Adrenal gland (tissue), 12 donors: ENCODE measurements around the gene TEX22. TPM values are rescaled to one million over a fixed set of nuclear protein-coding genes. Genes with fewer than 3 reads are reported as not detected.

ENCODE experiments used
- DNase-seq, 7 donors: peaks; one replicate each; pipeline ENCODE4 v3.0.0-alpha.2; 2019 to 2020
- H3K27ac ChIP-seq, 5 donors: fragments of 200-600 bp; sonication (generic) in 4 of 5; 1 replicate in 3 of 5; 2 replicates in 2 of 5; pipeline versions ENCODE4 v1.5.1 to v1.8.0; 2016 to 2020; ENCODE audit warnings: mild to moderate bottlenecking in 1 of 5
- H3K27me3 ChIP-seq: fragments of 200-600 bp; 2 replicates; pipeline ENCODE4 v1.8.0; 2021
- H3K36me3 ChIP-seq, 2 donors: fragments of 200-600 bp; replicated peaks in 1 of 2; 1 replicate in 1 of 2; 2 replicates in 1 of 2; pipeline versions ENCODE4 v1.5.1 to v1.8.0; 2018 to 2022
- H3K4me1 ChIP-seq, 2 donors: fragments of 200-600 bp; replicated peaks in 1 of 2; 1 replicate in 1 of 2; 2 replicates in 1 of 2; pipeline versions ENCODE4 v1.5.1 to v1.8.0; 2018 to 2021
- H3K4me3 ChIP-seq, 4 donors: fragments of 200-600 bp; sonication (generic) in 3 of 4; one replicate each; pipeline ENCODE4 v1.5.1; 2016 to 2018
- H3K9me3 ChIP-seq, 3 donors: fragments of 200-600 bp; sonication (generic) in 1 of 3; replicated peaks in 1 of 3; 1 replicate in 2 of 3; 2 replicates in 1 of 3; pipeline versions ENCODE4 v1.5.1 to v1.8.0; 2016 to 2021
- CTCF ChIP-seq, 6 experiments: fragments of 450-650 bp in 4 of 6; fragments of 200-600 bp in 2 of 6; sonication (generic) in 1 of 6; IDR thresholded peaks; 1 replicate in 5 of 6; 2 replicates in 1 of 6; pipeline versions ENCODE4 v1.5.1 to v1.8.0; 2016 to 2021; ENCODE audit warnings: antibody characterized with exemption in 6 of 6, mild to moderate bottlenecking in 2 of 6, moderate library complexity in 1 of 6
- POLR2A ChIP-seq, 2 donors: fragments of 450-650 bp; IDR thresholded peaks; one replicate each; pipeline ENCODE4 v1.6.1; 2017; ENCODE audit warnings: antibody characterized with exemption in 2 of 2, mild to moderate bottlenecking in 2 of 2, moderate library complexity in 1 of 2
- WGBS, 4 donors: extraction: QIAGEN DNeasy Blood & Tissue Kit in 2 of 4; methylation state at CpG; one replicate each; pipeline versions ENCODE4 v1.1.5 to v1.1.7; 2013 to 2017; 5-methylcytosine and 5-hydroxymethylcytosine counted together
- intact Hi-C, 2 donors: fragments of 100-400 bp; cut with DNase I; formaldehyde crosslinking; loops; one replicate each; pipeline versions ENCODE4 v1.14.1 to v1.15.0; 2022 to 2023
- polyA plus RNA-seq, 3 donors: library from polyadenylated mRNA; stranded (reverse); fragments of 200-250 nt in 2 of 3; fragments of 350-450 nt in 1 of 3; fragmentation: Illumina TruSeq in 1 of 3; extraction: RNeasy Lipid Tissue Mini Kit (QIAGEN cat#74804) in 1 of 3; gene quantifications; one replicate each; pipeline ENCODE4 v1.2.3, GENCODE V29; 2013 to 2014
- total RNA-seq, 9 donors: library from RNA; depleted of rRNA in 4 of 9; stranded (reverse); fragments of >200 nt in 4 of 9; fragments of 120-200 nt in 1 of 9; fragmentation: NEBNext Ultra II Directional in 1 of 9; extraction: Animal tissue kit (Norgen Biotek cat#: 25700) in 1 of 9; gene quantifications; one replicate each; pipeline versions ENCODE4 v1.1.0 to v1.2.4, GENCODE V29; 2013 to 2023
- donor health status: healthy with polysubstance abuse.
- donor health status: Bipolar disorder and iron deficiency.
- donor health status: DM: yes; HTN: yes; CAD: no.
- donor health status: DM: no; HTN: no; CAD: no.
- donor health status: DM: no; HTN: no; CAD: no.
- donor health status: DM: yes; HTN: yes; CAD: no.

The TEX22 gene
- total and polyA plus RNA-seq, 12 donors: 0.17 to 2.8 (median 0.38) TPM; not detected in 3

GRCh38 chr14:105446971-105447370, 48.6 kb downstream of the TEX22 start:
- no peak overlapping the region for H3K27ac ChIP-seq
- 64 to 91% (median 85%) methylated on average over 4 to 14 of the region's 14 CpGs for WGBS, 4 donors
- H3K27me3 ChIP-seq: no peaks in the 10 kb centered on the region
- H3K4me3 ChIP-seq: no peak overlapping the region
- peaks cover 0 to 12% of the 10 kb centered on the region in 2 donors for H3K36me3 ChIP-seq
- DNase-seq: no peak
- H3K4me1 ChIP-seq: peaks cover 0 to 7% of the 10 kb centered on the region in 2 donors
- H3K9me3 ChIP-seq: no peaks in the 10 kb centered on the region
- intact Hi-C loops: loop anchor here in 1 of 2 donors (5.0 kb wide), 1 partner anchor 40 kb away; the partner anchor contains the start of gene CRIP1
- TF ChIP-seq POLR2A (IDR thresholded peaks at IDR 0.05) (no peak), CTCF (IDR thresholded peaks at IDR 0.05) (no peak)

GRCh38 chr14:105447651-105448640, 49.6 kb downstream of the TEX22 start:
- Histone ChIP-seq H3K36me3 (peaks cover 0 to 12% of the 10 kb centered on the region in 2 donors), H3K4me1 (peaks cover 0 to 7% of the 10 kb centered on the region in 2 donors), H3K27me3 (no peaks in the 10 kb centered on the region), H3K9me3 (no peaks in the 10 kb centered on the region), H3K4me3 (no peak overlapping the region), H3K27ac (no peak overlapping the region)
- DNase-seq: no peak
- intact Hi-C loops: loop anchor here in 1 of 2 donors (5.0 kb wide), 1 partner anchor 39 kb away; the partner anchor contains the start of gene CRIP1
- TF ChIP-seq CTCF (IDR thresholded peaks at IDR 0.05): no peak
- no peak for TF ChIP-seq POLR2A (IDR thresholded peaks at IDR 0.05)
- WGBS, 4 donors: 85 to 89% (median 87%) methylated on average over 6 to 31 of the region's 31 CpGs

GRCh38 chr14:105448706-105449111, 50.4 kb downstream of the TEX22 start:
- H3K36me3 ChIP-seq: peaks cover 0 to 17% of the 10 kb centered on the region in 2 donors
- intact Hi-C loops: loop anchor here in 1 of 2 donors (5.0 kb wide), 1 partner anchor 39 kb away; the partner anchor contains the start of gene CRIP1

More at GRCh38 chr14:105448706-105449111, 50.4 kb downstream of the TEX22 start:
- no peak overlapping the region for H3K4me3 ChIP-seq
- no peaks in the 10 kb centered on the region for H3K27me3 ChIP-seq
- H3K27ac ChIP-seq: no peak overlapping the region
- peaks cover 0 to 7% of the 10 kb centered on the region in 2 donors for H3K4me1 ChIP-seq
- TF ChIP-seq CTCF (IDR thresholded peaks at IDR 0.05): peak; percentile 79 to 94 (median 93)
- no peak for TF ChIP-seq POLR2A (IDR thresholded peaks at IDR 0.05)
- 18 to 37% (median 19%) methylated on average over 6 to 16 of the region's 16 CpGs; no CpG with 5 or more reads in 1 of the 4 donors for WGBS, 4 donors
- no peaks in the 10 kb centered on the region for H3K9me3 ChIP-seq
- DNase-seq: peak; percentile 64 to 89 (median 78)
